ENCODE results near the gene ITIH4. TPM values are rescaled to one million over a fixed set of nuclear protein-coding genes. Genes with fewer than 3 reads are reported as not detected.

The ITIH4 gene
- total and polyA plus RNA-seq, 7 donors: 1.3 to 90.8 (median 29.2) TPM

- WGBS, 3 donors: 94 to 98% (median 95%) methylated on average over 3 of the region's 3 CpGs
- no peaks in the 10 kb centered on the region for H3K36me3 ChIP-seq (ENCODE audit: insufficient read depth in 1 of 2, low read depth in 1 of 2)
Observed at GRCh38 chr3:52872245-52872644, 41.8 kb upstream of the ITIH4 start.

GRCh38 chr3:52871761-52872160 is 41.3 kb upstream of the ITIH4 start:
- 68 to 88% (median 69%) methylated on average over 9 of the region's 9 CpGs for WGBS, 3 donors
- no peaks in the 10 kb centered on the region for H3K36me3 ChIP-seq (ENCODE audit: insufficient read depth in 1 of 2, low read depth in 1 of 2)
- TF ChIP-seq CTCF (IDR thresholded peaks at IDR 0.05): no peak
- intact Hi-C loops (cut with DNase I): no loop called here
- ATAC-seq: no peak
- H3K9me3 ChIP-seq: no peaks in the 10 kb centered on the region
- H3K4me3 ChIP-seq: no peak overlapping the region
- DNase-seq: no peak
- peaks cover 12% of the 10 kb centered on the region for H3K4me1 ChIP-seq
- H3K27me3 ChIP-seq (ENCODE audit: insufficient read depth in 3 of 3, low read length in 2 of 3): no peaks in the 10 kb centered on the region
- no peak overlapping the region for H3K27ac ChIP-seq

More at GRCh38 chr3:52872245-52872644, 41.8 kb upstream of the ITIH4 start:
- no peak overlapping the region for H3K27ac ChIP-seq
- peaks cover 14% of the 10 kb centered on the region for H3K4me1 ChIP-seq
- H3K4me3 ChIP-seq: no peak overlapping the region
- DNase-seq (no peak), ATAC-seq (no peak)
- H3K9me3 ChIP-seq: no peaks in the 10 kb centered on the region
- intact Hi-C loops (cut with DNase I): no loop called here
- no peaks in the 10 kb centered on the region for H3K27me3 ChIP-seq (ENCODE audit: insufficient read depth in 3 of 3, low read length in 2 of 3)
- no peak for TF ChIP-seq CTCF (IDR thresholded peaks at IDR 0.05)

- WGBS, 3 donors: 85 to 96% (median 91%) methylated on average over 10 of the region's 10 CpGs
- no peak overlapping the region for H3K4me3 ChIP-seq
- ATAC-seq (no peak), DNase-seq (no peak)
- no peak for TF ChIP-seq CTCF (IDR thresholded peaks at IDR 0.05)
- intact Hi-C loops (cut with DNase I): no loop called here
- H3K9me3 ChIP-seq: no peaks in the 10 kb centered on the region
- no peaks in the 10 kb centered on the region for H3K36me3 ChIP-seq (ENCODE audit: insufficient read depth in 1 of 2, low read depth in 1 of 2)
- H3K27ac ChIP-seq: no peak overlapping the region
- H3K27me3 ChIP-seq (ENCODE audit: insufficient read depth in 3 of 3, low read length in 2 of 3): no peaks in the 10 kb centered on the region
- peaks cover 11% of the 10 kb centered on the region for H3K4me1 ChIP-seq
Observed at GRCh38 chr3:52870471-52870870, 40.0 kb upstream of the ITIH4 start.

GRCh38 chr3:52866427-52866826 is 36.0 kb upstream of the ITIH4 start:
- 93 to 98% (median 95%) methylated on average over 12 of the region's 12 CpGs for WGBS, 3 donors
- no peaks in the 10 kb centered on the region for H3K4me1 ChIP-seq
- no peak overlapping the region for H3K4me3 ChIP-seq
- no peak for TF ChIP-seq CTCF (IDR thresholded peaks at IDR 0.05)
- no peak for DNase-seq
- intact Hi-C loops (cut with DNase I): no loop called here
- H3K27me3 ChIP-seq (ENCODE audit: insufficient read depth in 3 of 3, low read length in 2 of 3): no peaks in the 10 kb centered on the region
- no peak for ATAC-seq
- H3K36me3 ChIP-seq (ENCODE audit: insufficient read depth in 1 of 2, low read depth in 1 of 2): no peaks in the 10 kb centered on the region
- no peaks in the 10 kb centered on the region for H3K9me3 ChIP-seq
- H3K27ac ChIP-seq: no peak overlapping the region

GRCh38 chr3:52865994-52866393 is 35.5 kb upstream of the ITIH4 start:
- no peak for TF ChIP-seq CTCF (IDR thresholded peaks at IDR 0.05)
- H3K9me3 ChIP-seq: no peaks in the 10 kb centered on the region
- WGBS, 3 donors: 89 to 96% (median 92%) methylated on average over 13 of the region's 13 CpGs
- H3K36me3 ChIP-seq (ENCODE audit: insufficient read depth in 1 of 2, low read depth in 1 of 2): no peaks in the 10 kb centered on the region
- no peaks in the 10 kb centered on the region for H3K4me1 ChIP-seq
- DNase-seq (no peak), ATAC-seq (peak in 2 of 4 donors; percentile 29 to 53)
- intact Hi-C loops (cut with DNase I): no loop called here
- no peaks in the 10 kb centered on the region for H3K27me3 ChIP-seq (ENCODE audit: insufficient read depth in 3 of 3, low read length in 2 of 3)
- no peak overlapping the region for H3K27ac ChIP-seq
- no peak overlapping the region for H3K4me3 ChIP-seq
